GM12878 (cell line): Measurements from ENCODE around the gene TLR9. TPM values are rescaled to one million over a fixed set of nuclear protein-coding genes. Genes with fewer than 3 reads are reported as not detected.
A peak's percentile ranks its signal among the peaks of the same experiment; 100 is the strongest.

Experiments used
- E2F8 ChIP-seq: fragments of 450-650 bp; IDR thresholded peaks from 2 replicates; pipeline ENCODE4 v1.6.1; 2018; ENCODE audit warnings: mild to moderate bottlenecking, low read depth, moderate library complexity; ENCODE audit not compliant: partially characterized antibody
- IRF4 ChIP-seq: IDR thresholded peaks from 2 replicates; pipeline ENCODE4 v1.6.1; 2011; ENCODE audit warnings: low read depth, low read length
- LARP7 ChIP-seq: fragments of 450-650 bp; IDR thresholded peaks from 2 replicates; pipeline ENCODE4 v1.6.1; 2017; ENCODE audit warnings: mild to moderate bottlenecking
- MXI1 ChIP-seq: fragments of 150-350 bp; IDR thresholded peaks from 2 replicates; pipeline ENCODE4 v1.6.1; 2011; ENCODE audit warnings: low read depth, mild to moderate bottlenecking, inconsistent platforms, low read length, improper control_type of control experiment
- PKNOX1 ChIP-seq: fragments of 450-650 bp; IDR thresholded peaks from 2 replicates; pipeline ENCODE4 v1.6.1; 2016; ENCODE audit warnings: mild to moderate bottlenecking
- POLR2AphosphoS2 ChIP-seq: IDR thresholded peaks from 2 replicates; pipeline ENCODE4 v1.6.1; 2011; ENCODE audit warnings: low read depth, mild to moderate bottlenecking, low read length, improper control_type of control experiment, moderate library complexity
- YY1 ChIP-seq: IDR thresholded peaks from 2 replicates; pipeline ENCODE4 v1.6.1; 2011; ENCODE audit warnings: low read depth, mild to moderate bottlenecking, low read length
- polyA plus RNA-seq, 11 experiments: library from polyadenylated mRNA; depleted of rRNA in 4 of 11; unstranded in 6 of 11; stranded (reverse) in 5 of 11; fragments of >200 nt; fragmentation: Nextera tagmentation in 4 of 11; fragmentation: Illumina TruSeq in 1 of 11; extraction: Ambion mirVana in 4 of 11; extraction: Trizol in 1 of 11; gene quantifications; 1 replicate in 1 of 11; 2 replicates in 10 of 11; pipeline versions ENCODE4 v1.2.1 to v1.2.3, GENCODE V29; 2011 to 2016; ENCODE audit warnings: inconsistent platforms in 2 of 11, missing spikeins in 2 of 11, low read depth in 1 of 11
- total RNA-seq, 4 experiments: library from RNA; depleted of rRNA in 3 of 4; stranded (reverse); fragments of >200 nt in 3 of 4; fragmentation: Illumina TruSeq in 1 of 4; extraction: Trizol in 1 of 4; gene quantifications; 2 replicates each; pipeline versions ENCODE4 v1.2.1 to v1.2.3, GENCODE V29; 2013 to 2021
- TF ChIP-seq, protein P1 (sequence below): IDR thresholded peaks from 2 replicates; pipeline ENCODE4 v1.6.1; 2011; ENCODE audit warnings: mild to moderate bottlenecking, low read depth, low read length, moderate library complexity; ENCODE audit not compliant: insufficient replicate concordance
- TF ChIP-seq, protein P2 (sequence below): IDR thresholded peaks from 2 replicates; pipeline ENCODE4 v1.6.1; 2012; ENCODE audit warnings: low read length, inconsistent platforms

Gene TLR9
- total and polyA plus RNA-seq, 10 of the 15 experiments (the other 5 are each of a cell fraction or from before 2014, with no cell fraction given): 0.10 to 4.8 (median 0.53) TPM; not detected in 1

DNA sequence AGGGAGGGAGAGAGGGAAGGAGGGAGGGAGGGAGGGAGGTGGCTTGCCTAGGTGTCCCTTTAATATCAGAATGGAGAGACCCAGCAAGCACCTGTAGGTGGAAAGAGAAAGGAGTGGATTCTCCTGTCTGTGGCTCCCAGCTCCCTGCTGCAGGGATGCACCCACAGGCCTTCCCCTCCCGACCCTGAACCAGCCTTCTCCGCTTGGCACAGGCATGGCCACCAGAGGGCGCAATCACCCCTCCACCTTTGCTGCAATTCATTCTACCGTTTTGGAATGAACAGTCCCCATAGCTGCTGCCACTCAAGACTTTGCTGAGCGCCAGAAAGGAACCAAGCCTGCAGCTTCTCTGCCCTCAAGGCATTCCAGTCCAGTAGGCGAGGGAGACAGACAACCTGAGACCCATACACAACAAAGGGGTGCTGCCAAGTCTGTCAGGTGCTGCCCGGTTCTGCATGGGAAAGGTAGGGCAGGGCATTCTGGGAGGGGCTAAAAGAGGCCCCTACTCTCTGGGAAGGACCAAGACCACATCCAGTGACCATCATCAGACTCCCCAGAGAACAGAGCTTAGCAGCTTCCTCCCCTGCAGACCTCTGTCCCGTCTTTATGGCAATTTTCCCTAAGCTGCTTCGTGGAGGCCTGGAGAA, 4.9 kb downstream of the TLR9 start (continued):
- TF ChIP-seq, protein P1, sequence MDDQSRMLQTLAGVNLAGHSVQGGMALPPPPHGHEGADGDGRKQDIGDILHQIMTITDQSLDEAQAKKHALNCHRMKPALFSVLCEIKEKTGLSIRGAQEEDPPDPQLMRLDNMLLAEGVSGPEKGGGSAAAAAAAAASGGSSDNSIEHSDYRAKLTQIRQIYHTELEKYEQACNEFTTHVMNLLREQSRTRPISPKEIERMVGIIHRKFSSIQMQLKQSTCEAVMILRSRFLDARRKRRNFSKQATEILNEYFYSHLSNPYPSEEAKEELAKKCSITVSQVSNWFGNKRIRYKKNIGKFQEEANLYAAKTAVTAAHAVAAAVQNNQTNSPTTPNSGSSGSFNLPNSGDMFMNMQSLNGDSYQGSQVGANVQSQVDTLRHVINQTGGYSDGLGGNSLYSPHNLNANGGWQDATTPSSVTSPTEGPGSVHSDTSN: peak; percentile 87
- TF ChIP-seq, protein P2, sequence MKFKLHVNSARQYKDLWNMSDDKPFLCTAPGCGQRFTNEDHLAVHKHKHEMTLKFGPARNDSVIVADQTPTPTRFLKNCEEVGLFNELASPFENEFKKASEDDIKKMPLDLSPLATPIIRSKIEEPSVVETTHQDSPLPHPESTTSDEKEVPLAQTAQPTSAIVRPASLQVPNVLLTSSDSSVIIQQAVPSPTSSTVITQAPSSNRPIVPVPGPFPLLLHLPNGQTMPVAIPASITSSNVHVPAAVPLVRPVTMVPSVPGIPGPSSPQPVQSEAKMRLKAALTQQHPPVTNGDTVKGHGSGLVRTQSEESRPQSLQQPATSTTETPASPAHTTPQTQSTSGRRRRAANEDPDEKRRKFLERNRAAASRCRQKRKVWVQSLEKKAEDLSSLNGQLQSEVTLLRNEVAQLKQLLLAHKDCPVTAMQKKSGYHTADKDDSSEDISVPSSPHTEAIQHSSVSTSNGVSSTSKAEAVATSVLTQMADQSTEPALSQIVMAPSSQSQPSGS: no peak
- TF ChIP-seq YY1: peak; percentile 67; the same call in 1 of the 2 replicates
- 0 out of 2 replicates have a peak, but pooled peaks have one; percentile 30 for TF ChIP-seq IRF4
- TF ChIP-seq LARP7: 0 out of 2 replicates have a peak, but pooled peaks have one; percentile 41
- no peak for TF ChIP-seq POLR2AphosphoS2
- TF ChIP-seq E2F8: no peak
- 0 out of 2 replicates have a peak, but pooled peaks have one; percentile 7 for TF ChIP-seq MXI1
- peak; percentile 96 for TF ChIP-seq PKNOX1
